GM12878 (cell line): ENCODE results near the gene OR2AJ1. TPM values are rescaled to one million over a fixed set of nuclear protein-coding genes. Genes with fewer than 3 reads are reported as not detected.

Source experiments
- ATAC-seq: fragments of 200-7000 bp; cut with Tn5 transposase; 3 replicates; pipeline ENCODE4 v1.9.1; 2020; ENCODE audit warnings: mild to moderate bottlenecking, moderate library complexity
- BruUV-seq: library from RNA; stranded (reverse); fragments of 400-500 nt; replicated peaks from 2 replicates; lab custom pipeline; 2021; lab: Mats Ljungman, UMichigan
- CTCF ChIA-PET: fragments of 300-600 bp; sonication (Branson Sonifier 250); formaldehyde crosslinking; extraction: SDS; loops from one replicate; lab custom pipeline; 2021; ENCODE audit warnings: inconsistent platforms; lab: Yijun Ruan, JAX
- POLR2A ChIA-PET: fragments of 350-600 bp; formaldehyde crosslinking; extraction: SDS; loops from one replicate; lab custom pipeline; 2021; ENCODE audit warnings: inconsistent platforms; lab: Charles Lee
- RAD21 ChIA-PET: fragments of 300-600 bp; sonication (Branson Sonifier 250); formaldehyde crosslinking; loops from one replicate; lab custom pipeline; 2023; ENCODE audit warnings: antibody characterized with exemption; ENCODE audit not compliant: unreplicated experiment; lab: Charles Lee
- SMC1A ChIA-PET: fragments of 300-600 bp; sonication (Branson Sonifier 250); formaldehyde crosslinking; loops from one replicate; lab custom pipeline; 2023; ENCODE audit not compliant: unreplicated experiment, uncharacterized antibody; lab: Charles Lee
- DNase-seq: peaks from one replicate; pipeline ENCODE4 v3.0.0-alpha.2; 2011; ENCODE audit warnings: low read depth, low spot score
- FAIRE-seq: peaks from 3 replicates; lab custom pipeline; 2011; peaks lifted over from hg19 to GRCh38; lab: Jason Lieb, UNC
- H2AFZ ChIP-seq: 2 replicates; pipeline ENCODE4 v1.6.0; 2011; ENCODE audit warnings: low read depth, low read length, control low read depth; ENCODE audit not compliant: control insufficient read depth
- H3K27ac ChIP-seq: 2 replicates; pipeline ENCODE4 v1.5.1; 2011; ENCODE audit warnings: control low read depth; ENCODE audit not compliant: control insufficient read depth, insufficient read depth
- H3K27me3 ChIP-seq, 2 experiments: replicated peaks in 1 of 2; 2 replicates each; pipeline versions ENCODE4 v1.6.0 to v1.6.1; 2011; ENCODE audit warnings: low read length in 1 of 2; ENCODE audit not compliant: control insufficient read depth in 2 of 2, insufficient read depth in 2 of 2
- H3K36me3 ChIP-seq, 2 experiments: 2 replicates each; pipeline ENCODE4 v1.5.1; 2011; ENCODE audit warnings: low read length in 1 of 2; ENCODE audit not compliant: control insufficient read depth in 2 of 2, insufficient read depth in 2 of 2
- H3K4me1 ChIP-seq: 2 replicates; pipeline ENCODE4 v1.6.1; 2011; ENCODE audit warnings: mild to moderate bottlenecking, low read length, moderate library complexity, mixed read lengths; ENCODE audit not compliant: control insufficient read depth, insufficient read depth
- H3K4me2 ChIP-seq: 2 replicates; pipeline ENCODE4 v1.6.0; 2011; ENCODE audit warnings: control low read depth; ENCODE audit not compliant: control insufficient read depth, insufficient read depth
- H3K4me3 ChIP-seq: fragments of 200-600 bp; sonication (generic); 2 replicates; pipeline ENCODE4 v1.5.1; 2016
- H3K79me2 ChIP-seq: 2 replicates; pipeline ENCODE4 v1.6.0; 2011; ENCODE audit warnings: low read length; ENCODE audit not compliant: control insufficient read depth, insufficient read depth
- H3K9ac ChIP-seq: 2 replicates; pipeline ENCODE4 v1.8.0; 2011; ENCODE audit warnings: low read length, control low read depth, mixed read lengths; ENCODE audit not compliant: control insufficient read depth, insufficient read depth
- H3K9me3 ChIP-seq: replicated peaks from 3 replicates; pipeline ENCODE4 v1.5.1; 2011; ENCODE audit warnings: mild to moderate bottlenecking, low read length; ENCODE audit not compliant: control insufficient read depth, insufficient read depth
- H4K20me1 ChIP-seq: 2 replicates; pipeline ENCODE4 v1.6.0; 2011; ENCODE audit not compliant: control insufficient read depth, insufficient read depth
- CBX3 ChIP-seq: fragments of 200-600 bp; sonication (generic); IDR thresholded peaks from 2 replicates; pipeline ENCODE4 v1.6.1; 2016; ENCODE audit warnings: low read depth, borderline replicate concordance
- JUNB ChIP-seq: IDR thresholded peaks from 2 replicates; pipeline ENCODE4 v1.6.1; 2016; ENCODE audit warnings: antibody characterized with exemption, mild to moderate bottlenecking
- MTA3 ChIP-seq: IDR thresholded peaks from 2 replicates; pipeline ENCODE4 v1.6.1; 2012; ENCODE audit warnings: low read length, inconsistent platforms, borderline replicate concordance
- MYC ChIP-seq: IDR thresholded peaks from 2 replicates; pipeline ENCODE4 v1.6.1; 2011; ENCODE audit warnings: mild to moderate bottlenecking, low read length, moderate library complexity, inconsistent platforms; ENCODE audit not compliant: insufficient read depth, insufficient replicate concordance, insufficient read length, severe bottlenecking
- RAD21 ChIP-seq: IDR thresholded peaks from 2 replicates; pipeline ENCODE4 v1.6.1; 2011; ENCODE audit warnings: mild to moderate bottlenecking, low read depth, low read length, moderate library complexity; ENCODE audit not compliant: insufficient read depth
- RCOR1 ChIP-seq: conservative IDR thresholded peaks from 2 replicates; pipeline ENCODE4 v1.6.1; 2012; ENCODE audit warnings: low read depth, low read length, improper control_type of control experiment
- RFX5 ChIP-seq: IDR thresholded peaks from 2 replicates; pipeline ENCODE4 v1.6.1; 2011; ENCODE audit warnings: low read depth, low read length, improper control_type of control experiment
- SMC3 ChIP-seq: IDR thresholded peaks from 2 replicates; pipeline ENCODE4 v1.6.1; 2011; ENCODE audit warnings: low read length, improper control_type of control experiment, borderline replicate concordance
- STAT3 ChIP-seq: IDR thresholded peaks from 2 replicates; pipeline ENCODE4 v1.6.1; 2011; ENCODE audit warnings: low read depth, low read length, improper control_type of control experiment
- ZNF274 ChIP-seq: IDR thresholded peaks from one replicate; pipeline ENCODE4 v1.8.0; 2011; ENCODE audit not compliant: insufficient read length, insufficient read depth
- WGBS: methylation state at CpG from one replicate; pipeline ENCODE4 v1.1.6; 2016; ENCODE audit warnings: low lambda C conversion rate; ENCODE audit not compliant: insufficient replicate concordance, insufficient coverage; ENCODE audit errors: missing lambda C conversion rate; 5-methylcytosine and 5-hydroxymethylcytosine counted together
- in situ Hi-C: fragments of 300-500 bp; cut with MboI; formaldehyde crosslinking; loops from 9 replicates; pipeline ENCODE4 v1.14.3; 2018; ENCODE audit warnings: mixed read lengths
- intact Hi-C: fragments of 100-400 bp; cut with micrococcal nuclease; formaldehyde crosslinking; loops from one replicate; pipeline ENCODE4 v1.14.2; 2022; ENCODE audit not compliant: unreplicated experiment
- polyA plus RNA-seq, 11 experiments: library from polyadenylated mRNA; depleted of rRNA in 4 of 11; unstranded in 6 of 11; stranded (reverse) in 5 of 11; fragments of >200 nt; fragmentation: Nextera tagmentation in 4 of 11; fragmentation: Illumina TruSeq in 1 of 11; extraction: Ambion mirVana in 4 of 11; extraction: Trizol in 1 of 11; gene quantifications; 1 replicate in 1 of 11; 2 replicates in 10 of 11; pipeline versions ENCODE4 v1.2.1 to v1.2.3, GENCODE V29; 2011 to 2016; ENCODE audit warnings: inconsistent platforms in 2 of 11, missing spikeins in 2 of 11, low read depth in 1 of 11
- total RNA-seq, 4 experiments: library from RNA; depleted of rRNA in 3 of 4; stranded (reverse); fragments of >200 nt in 3 of 4; fragmentation: Illumina TruSeq in 1 of 4; extraction: Trizol in 1 of 4; gene quantifications; 2 replicates each; pipeline versions ENCODE4 v1.2.1 to v1.2.3, GENCODE V29; 2013 to 2021
- TF ChIP-seq, protein P1 (sequence below): fragments of 450-650 bp; IDR thresholded peaks from 2 replicates; pipeline ENCODE4 v1.6.1; 2016; ENCODE audit warnings: mild to moderate bottlenecking
- TF ChIP-seq, protein P2 (sequence below): fragments of 450-650 bp; conservative IDR thresholded peaks from 2 replicates; pipeline ENCODE4 v1.6.1; 2017; ENCODE audit warnings: mild to moderate bottlenecking, moderate library complexity
- TF ChIP-seq, protein P3 (sequence below): IDR thresholded peaks from 2 replicates; pipeline ENCODE4 v1.6.1; 2011; ENCODE audit warnings: borderline replicate concordance, low read depth, mild to moderate bottlenecking, moderate library complexity, mixed read lengths, low read length; ENCODE audit not compliant: insufficient read depth; ENCODE audit errors: extremely low read length
- TF ChIP-seq, protein P4 (sequence below): IDR thresholded peaks from 2 replicates; pipeline ENCODE4 v1.6.1; 2011; ENCODE audit warnings: low read depth, low read length, improper control_type of control experiment, borderline replicate concordance
- TF ChIP-seq, protein P5 (sequence below): fragments of 450-650 bp; IDR thresholded peaks from 2 replicates; pipeline ENCODE4 v1.6.1; 2016; ENCODE audit warnings: mild to moderate bottlenecking, moderate library complexity, borderline replicate concordance

OR2AJ1 gene
- total and polyA plus RNA-seq, 10 of the 15 experiments (the other 5 are each of a cell fraction or from before 2014, with no cell fraction given), result not detected

DNA sequence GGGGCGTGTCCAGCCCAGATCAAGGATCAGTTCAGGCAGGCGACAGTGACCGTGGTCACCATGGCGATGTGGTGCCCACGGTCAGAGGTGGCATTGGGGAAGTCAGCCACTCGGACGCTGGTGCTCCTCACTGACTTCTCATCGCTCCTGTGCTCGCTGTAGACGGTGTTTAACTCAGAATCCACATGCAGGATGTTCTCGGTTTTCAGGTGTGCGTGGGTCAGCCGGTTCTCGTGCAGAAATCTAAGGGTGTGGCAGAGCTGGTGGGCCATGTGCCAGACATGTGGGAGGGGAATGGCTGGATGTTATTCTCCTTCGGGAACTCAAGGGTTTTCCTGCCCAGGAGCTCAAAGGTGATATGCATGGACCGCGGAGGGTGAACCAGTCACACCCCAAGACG, 11.7 kb downstream of the OR2AJ1 start:
- no peaks in the 10 kb centered on the region; the same call in 2 of the 3 replicates for H3K9me3 ChIP-seq
- no peaks in the 10 kb centered on the region for H3K4me1 ChIP-seq
- H3K27me3 ChIP-seq, result no peaks in the 10 kb centered on the region
- intact Hi-C loops (loop anchor here (5.0 to 10.0 kb wide), 2 partner anchors 306 to 748 kb away; no protein-coding TSS in a partner anchor), in situ Hi-C loops (no loop called here)
- H3K4me2 ChIP-seq, result no peak overlapping the region
- no peaks in the 10 kb centered on the region for H4K20me1 ChIP-seq
- no peak overlapping the region for H3K9ac ChIP-seq
- H2AFZ ChIP-seq, result no peak overlapping the region
- H3K79me2 ChIP-seq, result no peaks in the 10 kb centered on the region
- H3K4me3 ChIP-seq, result no peak overlapping the region
- FAIRE-seq (no peak), ATAC-seq (no peak), DNase-seq (no peak)
- no peak overlapping the region for H3K27ac ChIP-seq
- RAD21 ChIA-PET, result interaction anchor here (1.1 kb wide), 1 partner anchor 868 kb away, joined by 3 read pairs; no protein-coding TSS in a partner anchor
- BruUV-seq, result no TSS peak
- POLR2A ChIA-PET, result no interaction called here
- SMC1A ChIA-PET, result no interaction called here
- WGBS, result 74% methylated on average over 18 of the region's 18 CpGs
- H3K36me3 ChIP-seq, result no peaks in the 10 kb centered on the region
- CTCF ChIA-PET, result interaction anchor here (1.3 to 1.7 kb wide), 4 partner anchors 10 to 869 kb away, joined by 3 to 13 read pairs (median 4); no protein-coding TSS in a partner anchor
- TF ChIP-seq RAD21, result no peak
- TF ChIP-seq STAT3, result no peak
- TF ChIP-seq, protein P1, sequence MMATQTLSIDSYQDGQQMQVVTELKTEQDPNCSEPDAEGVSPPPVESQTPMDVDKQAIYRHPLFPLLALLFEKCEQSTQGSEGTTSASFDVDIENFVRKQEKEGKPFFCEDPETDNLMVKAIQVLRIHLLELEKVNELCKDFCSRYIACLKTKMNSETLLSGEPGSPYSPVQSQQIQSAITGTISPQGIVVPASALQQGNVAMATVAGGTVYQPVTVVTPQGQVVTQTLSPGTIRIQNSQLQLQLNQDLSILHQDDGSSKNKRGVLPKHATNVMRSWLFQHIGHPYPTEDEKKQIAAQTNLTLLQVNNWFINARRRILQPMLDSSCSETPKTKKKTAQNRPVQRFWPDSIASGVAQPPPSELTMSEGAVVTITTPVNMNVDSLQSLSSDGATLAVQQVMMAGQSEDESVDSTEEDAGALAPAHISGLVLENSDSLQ, result no peak
- TF ChIP-seq MYC, result no peak
- no peak for TF ChIP-seq SMC3
- TF ChIP-seq RCOR1, result no peak
- TF ChIP-seq, protein P2, sequence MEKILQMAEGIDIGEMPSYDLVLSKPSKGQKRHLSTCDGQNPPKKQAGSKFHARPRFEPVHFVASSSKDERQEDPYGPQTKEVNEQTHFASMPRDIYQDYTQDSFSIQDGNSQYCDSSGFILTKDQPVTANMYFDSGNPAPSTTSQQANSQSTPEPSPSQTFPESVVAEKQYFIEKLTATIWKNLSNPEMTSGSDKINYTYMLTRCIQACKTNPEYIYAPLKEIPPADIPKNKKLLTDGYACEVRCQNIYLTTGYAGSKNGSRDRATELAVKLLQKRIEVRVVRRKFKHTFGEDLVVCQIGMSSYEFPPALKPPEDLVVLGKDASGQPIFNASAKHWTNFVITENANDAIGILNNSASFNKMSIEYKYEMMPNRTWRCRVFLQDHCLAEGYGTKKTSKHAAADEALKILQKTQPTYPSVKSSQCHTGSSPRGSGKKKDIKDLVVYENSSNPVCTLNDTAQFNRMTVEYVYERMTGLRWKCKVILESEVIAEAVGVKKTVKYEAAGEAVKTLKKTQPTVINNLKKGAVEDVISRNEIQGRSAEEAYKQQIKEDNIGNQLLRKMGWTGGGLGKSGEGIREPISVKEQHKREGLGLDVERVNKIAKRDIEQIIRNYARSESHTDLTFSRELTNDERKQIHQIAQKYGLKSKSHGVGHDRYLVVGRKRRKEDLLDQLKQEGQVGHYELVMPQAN, result no peak
- TF ChIP-seq CBX3, result no peak
- TF ChIP-seq MTA3, result no peak
- no peak for TF ChIP-seq RFX5
- TF ChIP-seq, protein P3, sequence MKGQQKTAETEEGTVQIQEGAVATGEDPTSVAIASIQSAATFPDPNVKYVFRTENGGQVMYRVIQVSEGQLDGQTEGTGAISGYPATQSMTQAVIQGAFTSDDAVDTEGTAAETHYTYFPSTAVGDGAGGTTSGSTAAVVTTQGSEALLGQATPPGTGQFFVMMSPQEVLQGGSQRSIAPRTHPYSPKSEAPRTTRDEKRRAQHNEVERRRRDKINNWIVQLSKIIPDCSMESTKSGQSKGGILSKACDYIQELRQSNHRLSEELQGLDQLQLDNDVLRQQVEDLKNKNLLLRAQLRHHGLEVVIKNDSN, result no peak
- TF ChIP-seq, protein P4, sequence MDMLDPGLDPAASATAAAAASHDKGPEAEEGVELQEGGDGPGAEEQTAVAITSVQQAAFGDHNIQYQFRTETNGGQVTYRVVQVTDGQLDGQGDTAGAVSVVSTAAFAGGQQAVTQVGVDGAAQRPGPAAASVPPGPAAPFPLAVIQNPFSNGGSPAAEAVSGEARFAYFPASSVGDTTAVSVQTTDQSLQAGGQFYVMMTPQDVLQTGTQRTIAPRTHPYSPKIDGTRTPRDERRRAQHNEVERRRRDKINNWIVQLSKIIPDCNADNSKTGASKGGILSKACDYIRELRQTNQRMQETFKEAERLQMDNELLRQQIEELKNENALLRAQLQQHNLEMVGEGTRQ, result no peak
- TF ChIP-seq, protein P5, sequence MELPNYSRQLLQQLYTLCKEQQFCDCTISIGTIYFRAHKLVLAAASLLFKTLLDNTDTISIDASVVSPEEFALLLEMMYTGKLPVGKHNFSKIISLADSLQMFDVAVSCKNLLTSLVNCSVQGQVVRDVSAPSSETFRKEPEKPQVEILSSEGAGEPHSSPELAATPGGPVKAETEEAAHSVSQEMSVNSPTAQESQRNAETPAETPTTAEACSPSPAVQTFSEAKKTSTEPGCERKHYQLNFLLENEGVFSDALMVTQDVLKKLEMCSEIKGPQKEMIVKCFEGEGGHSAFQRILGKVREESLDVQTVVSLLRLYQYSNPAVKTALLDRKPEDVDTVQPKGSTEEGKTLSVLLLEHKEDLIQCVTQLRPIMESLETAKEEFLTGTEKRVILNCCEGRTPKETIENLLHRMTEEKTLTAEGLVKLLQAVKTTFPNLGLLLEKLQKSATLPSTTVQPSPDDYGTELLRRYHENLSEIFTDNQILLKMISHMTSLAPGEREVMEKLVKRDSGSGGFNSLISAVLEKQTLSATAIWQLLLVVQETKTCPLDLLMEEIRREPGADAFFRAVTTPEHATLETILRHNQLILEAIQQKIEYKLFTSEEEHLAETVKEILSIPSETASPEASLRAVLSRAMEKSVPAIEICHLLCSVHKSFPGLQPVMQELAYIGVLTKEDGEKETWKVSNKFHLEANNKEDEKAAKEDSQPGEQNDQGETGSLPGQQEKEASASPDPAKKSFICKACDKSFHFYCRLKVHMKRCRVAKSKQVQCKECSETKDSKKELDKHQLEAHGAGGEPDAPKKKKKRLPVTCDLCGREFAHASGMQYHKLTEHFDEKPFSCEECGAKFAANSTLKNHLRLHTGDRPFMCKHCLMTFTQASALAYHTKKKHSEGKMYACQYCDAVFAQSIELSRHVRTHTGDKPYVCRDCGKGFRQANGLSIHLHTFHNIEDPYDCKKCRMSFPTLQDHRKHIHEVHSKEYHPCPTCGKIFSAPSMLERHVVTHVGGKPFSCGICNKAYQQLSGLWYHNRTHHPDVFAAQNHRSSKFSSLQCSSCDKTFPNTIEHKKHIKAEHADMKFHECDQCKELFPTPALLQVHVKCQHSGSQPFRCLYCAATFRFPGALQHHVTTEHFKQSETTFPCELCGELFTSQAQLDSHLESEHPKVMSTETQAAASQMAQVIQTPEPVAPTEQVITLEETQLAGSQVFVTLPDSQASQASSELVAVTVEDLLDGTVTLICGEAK, result no peak
- TF ChIP-seq JUNB, result no peak
- TF ChIP-seq ZNF274, result no peak
